ENCODE measurements around the gene ALOX15.
"Not testable (repeated sequence)": the region's sequence is repeated elsewhere in the genome, so short reads cannot be mapped to it uniquely, and the experiment has no call there.

Gene ALOX15

GRCh38 chr17:4592240-4593005 lies 49.1 kb downstream of the ALOX15 start:
- no peak for DNase-seq

GRCh38 chr17:4591529-4591928 lies 49.9 kb downstream of the ALOX15 start:
- DNase-seq, result peak; percentile 82 to 92

DNA sequence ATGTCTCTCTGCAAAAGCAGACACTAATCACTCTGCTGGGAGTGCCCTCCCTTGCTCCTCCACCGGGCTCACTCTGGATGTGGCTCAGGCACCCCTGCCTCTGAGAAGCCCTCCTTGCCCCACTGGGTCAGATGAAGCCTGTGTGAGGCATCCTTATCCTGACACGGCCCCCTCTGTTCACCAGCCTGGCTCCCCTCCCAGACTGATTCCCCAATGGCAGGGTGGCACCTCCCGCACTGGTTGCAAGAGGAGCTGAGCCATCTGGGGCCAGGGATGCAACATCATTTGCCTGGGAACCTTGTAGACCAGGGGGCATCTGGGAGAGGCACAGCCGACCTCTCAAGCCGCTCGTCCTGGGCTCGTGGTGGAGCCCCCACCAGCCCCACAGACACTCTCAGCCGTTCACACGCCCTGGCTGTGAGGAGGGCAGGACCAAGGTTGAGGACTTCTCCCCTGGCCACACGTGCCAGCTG lies 50.5 kb downstream of the ALOX15 start:
- no peak for DNase-seq

GRCh38 chr17:4590042-4590441 lies 51.4 kb downstream of the ALOX15 start:
- DNase-seq, result not testable (repeated sequence)

GRCh38 chr17:4588898-4589625 lies 52.4 kb downstream of the ALOX15 start:
- DNase-seq, result no peak

- no peak for DNase-seq
Observed at GRCh38 chr17:4588391-4588790, 53.1 kb downstream of the ALOX15 start.

GRCh38 chr17:4587803-4588202 lies 53.7 kb downstream of the ALOX15 start:
- DNase-seq, result no peak

GRCh38 chr17:4587195-4587594 lies 54.3 kb downstream of the ALOX15 start:
- DNase-seq, result no peak

- DNase-seq, result no peak
Observed at GRCh38 chr17:4586043-4586442, 55.4 kb downstream of the ALOX15 start.

DNA sequence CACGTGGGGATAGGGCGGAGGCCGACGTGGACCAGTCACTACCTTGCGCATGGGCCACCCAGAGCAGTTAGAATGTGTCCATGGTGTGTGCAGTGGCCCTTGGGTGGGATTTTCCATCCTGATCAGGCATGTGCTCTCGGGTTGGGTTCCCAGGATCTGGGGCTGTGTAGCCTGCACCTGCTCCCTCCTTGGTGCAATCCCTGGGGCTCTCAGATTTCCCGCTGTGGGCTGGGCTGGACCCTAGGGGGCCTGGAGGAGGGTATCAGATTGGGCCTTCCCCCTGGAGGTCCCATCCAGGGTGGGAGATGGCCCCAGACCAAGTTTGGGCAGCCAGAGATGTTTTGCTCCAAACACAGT lies 55.9 kb downstream of the ALOX15 start:
- no peak for DNase-seq

GRCh38 chr17:4584917-4585637 lies 56.4 kb downstream of the ALOX15 start:
- DNase-seq, result no peak

- DNase-seq, result no peak
Observed at GRCh38 chr17:4584101-4584916, 57.2 kb downstream of the ALOX15 start, which contains the start of gene SMTNL2. Gene SMTNL2, plus strand, starts transcription at chr17:4584529. Its CDS starts 77 bp downstream, at chr17:4584606.

- DNase-seq, result no peak
Observed at GRCh38 chr17:4583782-4584100, 57.7 kb downstream of the ALOX15 start.

GRCh38 chr17:4583206-4583605 lies 58.3 kb downstream of the ALOX15 start:
- DNase-seq, result no peak

DNA sequence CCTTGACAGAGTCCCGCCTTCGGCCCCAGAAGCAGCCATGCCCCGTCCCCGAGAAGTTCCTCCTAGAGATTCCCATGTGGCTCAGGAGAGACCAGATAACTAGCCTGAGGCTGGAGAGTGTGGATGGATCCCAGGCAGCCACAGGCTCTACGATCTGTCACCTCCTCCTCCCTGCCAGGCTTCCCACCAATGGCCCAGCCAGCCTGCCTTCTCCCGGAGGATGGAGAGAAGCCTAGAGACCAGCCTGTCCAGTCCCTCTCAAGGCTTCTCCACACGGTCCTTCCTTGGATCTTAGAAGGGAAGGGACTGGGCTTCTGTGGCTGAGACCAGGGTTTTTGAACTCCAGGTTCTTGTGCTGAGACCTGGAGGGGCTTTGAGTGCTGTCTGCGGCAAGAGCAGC lies 58.8 kb downstream of the ALOX15 start:
- no peak for DNase-seq

GRCh38 chr17:4582101-4582501 lies 59.4 kb downstream of the ALOX15 start:
- no peak for DNase-seq
